ENCODE results near the gene ACOD1.

ACOD1 gene

DNA sequence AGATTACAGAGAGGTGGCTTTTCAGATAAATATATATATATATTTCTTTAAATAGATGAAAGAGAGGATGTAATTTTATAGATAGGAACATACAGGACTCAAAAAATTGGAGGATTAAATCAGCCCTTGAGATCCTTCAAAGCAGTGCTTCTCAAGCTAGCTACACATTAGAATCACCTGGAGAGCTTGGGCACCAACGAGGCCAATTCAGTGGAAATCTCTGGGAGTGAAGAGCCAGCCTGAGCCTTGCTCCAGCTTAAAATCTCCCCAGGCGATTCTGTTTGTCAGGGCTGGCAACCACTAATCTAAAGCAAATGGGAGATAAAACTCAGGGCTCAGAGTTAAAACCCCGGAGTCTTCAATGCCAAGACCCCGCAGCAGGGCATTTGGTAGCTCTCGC lies 28.6 kb downstream of the ACOD1 start:
- TF ChIP-seq POLR2AphosphoS5 (IDR thresholded peaks at IDR 0.05; ENCODE audit: low read depth, low read length): no peak
- no peak for TF ChIP-seq TAF1 (IDR thresholded peaks at IDR 0.05; ENCODE audit: borderline replicate concordance, insufficient read depth, low read length)
- TF ChIP-seq REST (IDR thresholded peaks at IDR 0.05; ENCODE audit: insufficient read depth in 1 of 2, low read depth in 2 of 2, low read length in 2 of 2): no peak
- TF ChIP-seq FOXP2 (optimal IDR thresholded peaks at IDR 0.05; ENCODE audit: borderline replicate concordance, extremely low read depth, extremely low read length, insufficient read depth): no peak
- TF ChIP-seq SIN3A (IDR thresholded peaks at IDR 0.05; ENCODE audit: borderline replicate concordance, insufficient read depth, low read length): no peak

DNA sequence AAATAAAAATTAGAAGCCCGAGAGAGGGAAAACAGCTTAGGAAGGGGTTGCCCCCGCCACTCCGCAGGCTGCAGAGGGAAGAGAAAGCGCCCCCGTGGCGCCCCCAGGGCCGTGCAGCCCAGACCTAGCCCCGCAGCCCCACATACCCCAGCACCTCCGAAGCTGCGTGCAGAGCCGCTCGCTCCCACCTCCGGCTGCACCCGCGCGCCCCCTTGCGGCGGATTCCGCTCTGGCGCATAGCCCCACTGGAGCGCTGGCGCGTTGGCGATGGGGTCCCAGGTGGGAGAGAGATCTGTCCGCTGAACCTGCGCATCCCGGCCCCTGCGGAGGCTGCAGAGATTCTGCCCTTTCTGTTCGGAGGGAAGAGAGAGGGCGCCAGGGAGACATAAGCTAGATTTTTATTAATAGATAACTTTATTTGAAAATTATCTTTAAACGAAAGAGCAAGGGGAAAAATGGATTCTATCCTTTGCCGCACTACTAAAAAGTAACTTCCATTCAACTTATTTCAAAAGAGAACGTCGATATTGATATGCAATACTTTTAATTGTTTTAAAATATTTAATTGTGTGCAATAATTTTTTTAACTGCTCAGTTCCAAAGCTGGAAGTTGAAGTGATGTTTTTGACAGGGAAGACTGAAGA lies 31.9 kb downstream of the ACOD1 start:
- TF ChIP-seq FOXP2 (optimal IDR thresholded peaks at IDR 0.05; ENCODE audit: borderline replicate concordance, extremely low read depth, extremely low read length, insufficient read depth): peak; percentile 51
- no peak for TF ChIP-seq REST (IDR thresholded peaks at IDR 0.05; ENCODE audit: insufficient read depth in 1 of 2, low read depth in 2 of 2, low read length in 2 of 2)

DNA sequence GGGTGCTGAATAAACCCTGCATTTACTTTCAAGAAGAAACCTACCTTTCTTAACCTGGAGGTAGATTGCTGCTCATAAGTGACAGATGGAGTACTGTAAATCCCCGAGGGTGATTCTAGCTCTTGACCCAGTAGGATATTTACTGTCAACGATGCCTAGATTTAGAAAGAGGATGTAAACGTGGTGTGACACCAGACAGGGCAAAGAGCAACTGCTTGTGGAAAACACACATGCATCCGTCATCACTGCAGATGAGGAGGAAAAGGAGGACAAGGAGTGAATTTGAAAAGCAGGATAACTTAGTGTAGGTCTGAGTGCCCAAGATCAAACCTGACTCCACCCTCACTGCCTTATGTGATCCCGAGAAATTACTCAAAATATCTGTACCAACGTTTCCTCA lies 33.8 kb downstream of the ACOD1 start:
- no peak for TF ChIP-seq SIN3A (IDR thresholded peaks at IDR 0.05; ENCODE audit: borderline replicate concordance, insufficient read depth, low read length)
- no peak for TF ChIP-seq REST (IDR thresholded peaks at IDR 0.05; ENCODE audit: insufficient read depth in 1 of 2, low read depth in 2 of 2, low read length in 2 of 2)
- no peak for TF ChIP-seq FOXP2 (optimal IDR thresholded peaks at IDR 0.05; ENCODE audit: borderline replicate concordance, extremely low read depth, extremely low read length, insufficient read depth)
- TF ChIP-seq TAF1 (IDR thresholded peaks at IDR 0.05; ENCODE audit: borderline replicate concordance, insufficient read depth, low read length): no peak
- no peak for TF ChIP-seq POLR2AphosphoS5 (IDR thresholded peaks at IDR 0.05; ENCODE audit: low read depth, low read length)

DNA sequence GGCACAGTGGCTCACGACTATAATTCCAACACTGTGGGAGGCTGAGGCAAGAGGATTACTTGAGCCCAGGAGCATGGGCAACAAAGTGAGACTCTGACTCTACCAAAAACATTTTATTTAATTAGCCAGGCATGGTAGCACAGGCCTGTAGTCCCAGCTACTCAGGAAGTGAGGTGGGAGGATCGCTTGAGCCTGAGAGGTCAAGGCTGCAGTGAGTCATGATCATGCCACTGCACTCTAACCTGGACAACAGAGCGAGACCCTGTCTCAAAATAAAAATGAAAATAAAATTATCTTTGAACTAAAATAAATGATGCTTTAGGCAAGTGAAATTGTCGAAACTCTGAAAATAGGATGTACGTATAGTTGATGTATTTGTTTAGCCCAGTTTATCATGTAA lies 35.4 kb downstream of the ACOD1 start:
- TF ChIP-seq REST (IDR thresholded peaks at IDR 0.05; ENCODE audit: insufficient read depth in 1 of 2, low read depth in 2 of 2, low read length in 2 of 2) (no peak), FOXP2 (optimal IDR thresholded peaks at IDR 0.05; ENCODE audit: borderline replicate concordance, extremely low read depth, extremely low read length, insufficient read depth) (no peak), SIN3A (IDR thresholded peaks at IDR 0.05; ENCODE audit: borderline replicate concordance, insufficient read depth, low read length) (no peak), TAF1 (IDR thresholded peaks at IDR 0.05; ENCODE audit: borderline replicate concordance, insufficient read depth, low read length) (no peak), POLR2AphosphoS5 (IDR thresholded peaks at IDR 0.05; ENCODE audit: low read depth, low read length) (no peak)

GRCh38 chr13:76991432-76991795 lies 43.1 kb downstream of the ACOD1 start:
- TF ChIP-seq POLR2AphosphoS5 (IDR thresholded peaks at IDR 0.05; ENCODE audit: low read depth, low read length) (no peak), REST (IDR thresholded peaks at IDR 0.05; ENCODE audit: insufficient read depth in 1 of 2, low read depth in 2 of 2, low read length in 2 of 2) (no peak), SIN3A (IDR thresholded peaks at IDR 0.05; ENCODE audit: borderline replicate concordance, insufficient read depth, low read length) (no peak), FOXP2 (optimal IDR thresholded peaks at IDR 0.05; ENCODE audit: borderline replicate concordance, extremely low read depth, extremely low read length, insufficient read depth) (no peak), TAF1 (IDR thresholded peaks at IDR 0.05; ENCODE audit: borderline replicate concordance, insufficient read depth, low read length) (no peak)

Measured in PFSK-1 (cell line).